Measurements from ENCODE around the gene FOXO3. TPM values are rescaled to one million over a fixed set of nuclear protein-coding genes. Genes with fewer than 3 reads are reported as not detected.

Gene FOXO3
- total RNA-seq, 6 experiments from 2014 or later: 18.1 to 45.2 (median 23.8) TPM

GRCh38 chr6:108606250-108606690, 45.6 kb downstream of the FOXO3 start:
- 83% methylated on average over 3 of the region's 3 CpGs for WGBS (ENCODE audit: insufficient coverage, low coverage, low lambda C conversion rate, missing lambda C conversion rate)
- ATAC-seq (peak; percentile 20 to 40 (median 32)), DNase-seq (no peak)
- Histone ChIP-seq H3K36me3 (no peaks in the 10 kb centered on the region), H3K27ac (peak overlapping the region in 1 of 3 donors; percentile 20), H3K4me3 (no peak overlapping the region), H3K4me1 (peaks cover 0 to 36% (median 11%) of the 10 kb centered on the region in 4 donors), H3K27me3 (no peaks in the 10 kb centered on the region), H3K9me3 (no peaks in the 10 kb centered on the region)
- TF ChIP-seq CTCF (IDR thresholded peaks at IDR 0.05) (no peak), POLR2A (IDR thresholded peaks at IDR 0.05) (no peak)
- intact Hi-C loops (cut with DNase I): no loop called here

GRCh38 chr6:108608453-108609275, 47.9 kb downstream of the FOXO3 start:
- Histone ChIP-seq H3K36me3 (no peaks in the 10 kb centered on the region), H3K4me1 (peaks cover 0 to 41% (median 12%) of the 10 kb centered on the region in 4 donors), H3K27me3 (no peaks in the 10 kb centered on the region), H3K4me3 (no peak overlapping the region), H3K9me3 (no peaks in the 10 kb centered on the region), H3K27ac (no peak overlapping the region)
- no peak for ATAC-seq
- intact Hi-C loops (cut with DNase I): no loop called here
- TF ChIP-seq POLR2A (IDR thresholded peaks at IDR 0.05) (no peak), CTCF (IDR thresholded peaks at IDR 0.05) (no peak)
- DNase-seq: no peak
- 73% methylated on average over 7 of the region's 7 CpGs for WGBS (ENCODE audit: insufficient coverage, low coverage, low lambda C conversion rate, missing lambda C conversion rate)

- TF ChIP-seq CTCF (IDR thresholded peaks at IDR 0.05) (no peak), POLR2A (IDR thresholded peaks at IDR 0.05) (no peak)
- H3K4me1 ChIP-seq: peaks cover 0 to 48% (median 14%) of the 10 kb centered on the region in 4 donors
- H3K36me3 ChIP-seq: no peaks in the 10 kb centered on the region
- no peak overlapping the region for H3K4me3 ChIP-seq
- ATAC-seq: peak in 1 of 4 donors; percentile 33
- intact Hi-C loops (cut with DNase I): no loop called here
- no peak for DNase-seq
- no peaks in the 10 kb centered on the region for H3K9me3 ChIP-seq
- no peak overlapping the region for H3K27ac ChIP-seq
- 96% methylated on average over 5 of the region's 5 CpGs for WGBS (ENCODE audit: insufficient coverage, low coverage, low lambda C conversion rate, missing lambda C conversion rate)
- H3K27me3 ChIP-seq: no peaks in the 10 kb centered on the region
These were observed 48.6 kb downstream of the FOXO3 start for GRCh38 chr6:108609276-108609769.

GRCh38 chr6:108610270-108610839, 49.6 kb downstream of the FOXO3 start:
- H3K9me3 ChIP-seq: no peaks in the 10 kb centered on the region
- 78% methylated on average over 3 of the region's 3 CpGs for WGBS (ENCODE audit: insufficient coverage, low coverage, low lambda C conversion rate, missing lambda C conversion rate)
- no peaks in the 10 kb centered on the region for H3K36me3 ChIP-seq
- DNase-seq (no peak), ATAC-seq (peak in 2 of 4 donors; percentile 28 to 35)
- no peak overlapping the region for H3K27ac ChIP-seq
- intact Hi-C loops (cut with DNase I): no loop called here
- TF ChIP-seq POLR2A (IDR thresholded peaks at IDR 0.05) (no peak), CTCF (IDR thresholded peaks at IDR 0.05) (no peak)
- no peaks in the 10 kb centered on the region for H3K27me3 ChIP-seq
- no peak overlapping the region for H3K4me3 ChIP-seq
- H3K4me1 ChIP-seq: peaks cover 0 to 55% (median 14%) of the 10 kb centered on the region in 4 donors

Data from right lobe of liver (tissue), 6 donors.